Heart left ventricle (tissue), 13 donors: Measurements from ENCODE around the gene PPP1R14D.

Experiments
- POLR2A ChIP-seq, 2 donors: fragments of 450-650 bp; IDR thresholded peaks; one replicate each; pipeline ENCODE4 v1.6.1; 2017; ENCODE audit warnings: antibody characterized with exemption in 2 of 2, mild to moderate bottlenecking in 2 of 2, moderate library complexity in 2 of 2
- TF ChIP-seq, protein P1 (sequence below), 12 donors: fragments of 200-600 bp; sonication (generic) in 4 of 12; IDR thresholded peaks; one replicate each; pipeline versions ENCODE4 v1.5.0 to v1.8.0; 2018 to 2022; ENCODE audit warnings: antibody characterized with exemption in 12 of 12, mild to moderate bottlenecking in 5 of 12
- donor health status: ischemic (EF 13 %, LVEDD 7.1; RV severe dilation, severe dysfunction).
- donor health status: DM: no; HTN: yes; CAD: no.
- donor health status: DM: no; HTN: no; CAD: no.
- donor health status: ischemic (EF 25% LVEDD 6.9; RV normal size, moderate dysfunction).
- donor health status: ischemic (EF 25% LVEDD 5.7; RV mildly dilated, moderate dysfunction).
- donor health status: ischemic (EF 35%, LVEDD 5.7; RV mildly dilated, moderate dysfunction).
- donor health status: nonischemic (EF 11% LVEDD 7.7; RV severe dilation, severe dysfunction).
- donor health status: DM: yes; HTN: yes; CAD: no.
- donor health status: PGD.
- donor health status: ischemic (EF 29% LVEDD 5.4; RV normal size, mild dysfunction).
- donor health status: nonischemic (EF 23%, LVEDD 6.1; RV moderate dilation, normal function).

DNA sequence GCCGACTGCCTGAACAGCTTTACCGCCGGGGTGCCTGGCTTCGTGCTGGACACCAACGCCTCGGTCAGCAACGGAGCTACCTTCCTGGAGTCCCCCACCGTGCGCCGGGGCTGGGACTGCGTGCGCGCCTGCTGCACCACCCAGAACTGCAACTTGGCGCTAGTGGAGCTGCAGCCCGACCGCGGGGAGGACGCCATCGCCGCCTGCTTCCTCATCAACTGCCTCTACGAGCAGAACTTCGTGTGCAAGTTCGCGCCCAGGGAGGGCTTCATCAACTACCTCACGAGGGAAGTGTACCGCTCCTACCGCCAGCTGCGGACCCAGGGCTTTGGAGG lies 16.2 kb upstream of the PPP1R14D start:
- TF ChIP-seq POLR2A (IDR thresholded peaks at IDR 0.05) = no peak
- TF ChIP-seq, protein P1, sequence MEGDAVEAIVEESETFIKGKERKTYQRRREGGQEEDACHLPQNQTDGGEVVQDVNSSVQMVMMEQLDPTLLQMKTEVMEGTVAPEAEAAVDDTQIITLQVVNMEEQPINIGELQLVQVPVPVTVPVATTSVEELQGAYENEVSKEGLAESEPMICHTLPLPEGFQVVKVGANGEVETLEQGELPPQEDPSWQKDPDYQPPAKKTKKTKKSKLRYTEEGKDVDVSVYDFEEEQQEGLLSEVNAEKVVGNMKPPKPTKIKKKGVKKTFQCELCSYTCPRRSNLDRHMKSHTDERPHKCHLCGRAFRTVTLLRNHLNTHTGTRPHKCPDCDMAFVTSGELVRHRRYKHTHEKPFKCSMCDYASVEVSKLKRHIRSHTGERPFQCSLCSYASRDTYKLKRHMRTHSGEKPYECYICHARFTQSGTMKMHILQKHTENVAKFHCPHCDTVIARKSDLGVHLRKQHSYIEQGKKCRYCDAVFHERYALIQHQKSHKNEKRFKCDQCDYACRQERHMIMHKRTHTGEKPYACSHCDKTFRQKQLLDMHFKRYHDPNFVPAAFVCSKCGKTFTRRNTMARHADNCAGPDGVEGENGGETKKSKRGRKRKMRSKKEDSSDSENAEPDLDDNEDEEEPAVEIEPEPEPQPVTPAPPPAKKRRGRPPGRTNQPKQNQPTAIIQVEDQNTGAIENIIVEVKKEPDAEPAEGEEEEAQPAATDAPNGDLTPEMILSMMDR (IDR thresholded peaks at IDR 0.05) = no peak
